CD4-positive, alpha-beta T cell (primary cell): Measurements from ENCODE around the gene FAM13C. TPM values are rescaled to one million over a fixed set of nuclear protein-coding genes. Genes with fewer than 3 reads are reported as not detected.

Experiments
- ATAC-seq: fragments of 200-7000 bp; cut with Tn5 transposase; one replicate; pipeline ENCODE4 v1.10.0; 2022; ENCODE audit warnings: mild to moderate bottlenecking; ENCODE audit not compliant: poor library complexity
- CTCF ChIA-PET: fragments of 350-600 bp; sonication (Branson Sonifier 250); formaldehyde crosslinking; loops from one replicate; lab custom pipeline; 2021; ENCODE audit warnings: antibody characterized with exemption, inconsistent platforms; lab: Charles Lee
- POLR2A ChIA-PET: fragments of 350-600 bp; sonication (Branson Sonifier 250); formaldehyde crosslinking; loops from one replicate; lab custom pipeline; 2021; ENCODE audit warnings: antibody characterized with exemption, inconsistent platforms; lab: Charles Lee
- DNase-seq, 14 experiments: peaks; one replicate each; pipeline ENCODE4 v3.0.0-alpha.2; 2013 to 2020; ENCODE audit warnings: mixed read lengths in 2 of 14
- H3K27ac ChIP-seq, 2 donors: one replicate each; pipeline versions ENCODE4 v1.5.1 to v1.7.0; 2013; ENCODE audit warnings: low read length in 2 of 2, low read depth in 1 of 2, mild to moderate bottlenecking in 1 of 2
- H3K27me3 ChIP-seq, 2 experiments: 1 replicate in 1 of 2; 2 replicates in 1 of 2; pipeline versions ENCODE4 v1.6.1 to v1.7.0; 2013; ENCODE audit warnings: low read length in 2 of 2, control low read depth in 1 of 2, mild to moderate bottlenecking in 1 of 2, moderate library complexity in 1 of 2; ENCODE audit not compliant: insufficient read depth in 2 of 2, control insufficient read depth in 1 of 2
- H3K36me3 ChIP-seq: one replicate; pipeline ENCODE4 v1.6.1; 2013; ENCODE audit warnings: low read length, control low read depth; ENCODE audit not compliant: insufficient read depth
- H3K4me1 ChIP-seq: one replicate; pipeline ENCODE4 v1.6.1; 2013; ENCODE audit warnings: low read length, control low read depth; ENCODE audit not compliant: insufficient read depth
- H3K4me3 ChIP-seq: one replicate; pipeline ENCODE4 v1.5.1; 2013; ENCODE audit warnings: mild to moderate bottlenecking, low read length, moderate library complexity
- H3K9me3 ChIP-seq, 2 experiments: 1 replicate in 1 of 2; 2 replicates in 1 of 2; pipeline versions ENCODE4 v1.6.1 to v1.7.0; 2013; ENCODE audit warnings: low read length in 2 of 2, mild to moderate bottlenecking in 2 of 2, control low read depth in 1 of 2, moderate library complexity in 1 of 2; ENCODE audit not compliant: control insufficient read depth in 1 of 2, insufficient read depth in 1 of 2
- H3K27ac Mint-ChIP-seq: one replicate; pipeline ENCODE4 v1.8.0; 2020; ENCODE audit warnings: mixed read lengths
- H3K27me3 Mint-ChIP-seq: one replicate; pipeline ENCODE4 v1.8.0; 2021; ENCODE audit warnings: mixed read lengths
- H3K36me3 Mint-ChIP-seq: one replicate; pipeline ENCODE4 v1.8.0; 2021; ENCODE audit warnings: low read depth, mixed read lengths
- H3K4me1 Mint-ChIP-seq: one replicate; pipeline ENCODE4 v1.8.0; 2021; ENCODE audit warnings: low read depth, mixed read lengths
- H3K4me3 Mint-ChIP-seq: one replicate; pipeline ENCODE4 v1.8.0; 2020; ENCODE audit warnings: mild to moderate bottlenecking, mixed read lengths
- H3K9me3 Mint-ChIP-seq: one replicate; pipeline ENCODE4 v1.8.0; 2020; ENCODE audit warnings: mixed read lengths
- intact Hi-C, 2 experiments: fragments of 100-400 bp; cut with DNase I in 1 of 2; cut with micrococcal nuclease in 1 of 2; formaldehyde crosslinking; loops; one replicate each; pipeline versions ENCODE4 v1.15.1 to v1.9.0; 2023 to 2025; cut with DNase I, micrococcal nuclease
- total RNA-seq, 174 experiments: library from RNA in 2 of 174; stranded (reverse) in 2 of 174; gene quantifications; one replicate each; pipeline ENCODE4 v1.2.3 and lab custom pipeline; 2021 to 2026
- TF ChIP-seq, protein P1 (sequence below): fragments of 200-600 bp; IDR thresholded peaks from one replicate; pipeline ENCODE4 v1.8.0; 2022; ENCODE audit warnings: antibody characterized with exemption, mild to moderate bottlenecking

The FAM13C gene
- total RNA-seq, 2 experiments from 2014 or later = not detected

GRCh38 chr10:59237775-59238174 is 124.6 kb downstream of the FAM13C start:
- H3K36me3 ChIP-seq = no peaks in the 10 kb centered on the region
- no peak for ATAC-seq
- Mint-ChIP-seq H3K4me3 (no peak overlapping the region), H3K9me3 (no peaks in the 10 kb centered on the region), H3K27ac (no peak overlapping the region), H3K4me1 (no peaks in the 10 kb centered on the region), H3K36me3 (no peaks in the 10 kb centered on the region), H3K27me3 (no peaks in the 10 kb centered on the region)
- H3K27ac ChIP-seq = no peak overlapping the region
- TF ChIP-seq, protein P1, sequence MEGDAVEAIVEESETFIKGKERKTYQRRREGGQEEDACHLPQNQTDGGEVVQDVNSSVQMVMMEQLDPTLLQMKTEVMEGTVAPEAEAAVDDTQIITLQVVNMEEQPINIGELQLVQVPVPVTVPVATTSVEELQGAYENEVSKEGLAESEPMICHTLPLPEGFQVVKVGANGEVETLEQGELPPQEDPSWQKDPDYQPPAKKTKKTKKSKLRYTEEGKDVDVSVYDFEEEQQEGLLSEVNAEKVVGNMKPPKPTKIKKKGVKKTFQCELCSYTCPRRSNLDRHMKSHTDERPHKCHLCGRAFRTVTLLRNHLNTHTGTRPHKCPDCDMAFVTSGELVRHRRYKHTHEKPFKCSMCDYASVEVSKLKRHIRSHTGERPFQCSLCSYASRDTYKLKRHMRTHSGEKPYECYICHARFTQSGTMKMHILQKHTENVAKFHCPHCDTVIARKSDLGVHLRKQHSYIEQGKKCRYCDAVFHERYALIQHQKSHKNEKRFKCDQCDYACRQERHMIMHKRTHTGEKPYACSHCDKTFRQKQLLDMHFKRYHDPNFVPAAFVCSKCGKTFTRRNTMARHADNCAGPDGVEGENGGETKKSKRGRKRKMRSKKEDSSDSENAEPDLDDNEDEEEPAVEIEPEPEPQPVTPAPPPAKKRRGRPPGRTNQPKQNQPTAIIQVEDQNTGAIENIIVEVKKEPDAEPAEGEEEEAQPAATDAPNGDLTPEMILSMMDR = no peak
- no peak overlapping the region for H3K4me3 ChIP-seq
- intact Hi-C loops = no loop called here
- ChIA-PET POLR2A (no interaction called here), CTCF (no interaction called here)
- H3K27me3 ChIP-seq = no peaks in the 10 kb centered on the region
- no peaks in the 10 kb centered on the region for H3K4me1 ChIP-seq
- no peaks in the 10 kb centered on the region for H3K9me3 ChIP-seq
- no peak for DNase-seq

DNA sequence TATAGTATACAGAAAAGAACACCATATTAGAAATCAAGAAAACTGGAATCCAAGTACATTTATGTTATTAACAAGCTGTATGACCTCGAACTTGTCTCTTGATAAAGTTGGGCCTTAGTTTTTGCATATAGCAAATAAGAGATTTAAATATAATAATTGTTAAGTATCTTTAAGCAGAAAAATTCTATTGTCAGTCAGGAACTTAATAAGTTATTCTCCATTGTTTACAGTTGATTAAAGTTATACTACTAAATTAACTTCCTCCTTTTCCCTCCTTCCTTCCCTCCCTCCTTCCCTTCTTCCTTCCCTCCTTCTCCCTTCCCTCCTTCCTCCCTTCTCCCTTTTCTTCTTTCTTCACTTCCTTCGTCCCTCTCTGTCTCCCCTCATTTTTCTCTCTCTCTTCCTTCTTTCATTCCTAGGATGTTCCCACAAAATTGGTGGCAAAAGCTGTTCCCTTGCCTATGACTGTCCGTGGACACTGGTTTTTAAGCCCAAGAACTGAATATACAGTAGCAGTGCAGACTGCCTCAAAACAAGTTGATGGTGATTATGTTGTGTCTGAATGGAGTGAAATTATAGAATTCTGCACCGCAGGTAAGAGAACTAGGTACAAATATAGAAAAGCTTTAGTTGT is 126.2 kb downstream of the FAM13C start:
- ATAC-seq = no peak
- Histone ChIP-seq H3K4me1 (no peaks in the 10 kb centered on the region), H3K36me3 (no peaks in the 10 kb centered on the region), H3K9me3 (no peaks in the 10 kb centered on the region), H3K27me3 (no peaks in the 10 kb centered on the region), H3K27ac (no peak overlapping the region), H3K4me3 (no peak overlapping the region)
- Mint-ChIP-seq H3K4me3 (no peak overlapping the region), H3K27ac (no peak overlapping the region), H3K36me3 (no peaks in the 10 kb centered on the region), H3K4me1 (no peaks in the 10 kb centered on the region), H3K9me3 (no peaks in the 10 kb centered on the region), H3K27me3 (no peaks in the 10 kb centered on the region)
- ChIA-PET CTCF (no interaction called here), POLR2A (no interaction called here)
- TF ChIP-seq, protein P1 = no peak
- DNase-seq = no peak
- intact Hi-C loops = no loop called here

- ATAC-seq = no peak
- H3K4me1 ChIP-seq = no peaks in the 10 kb centered on the region
- no peaks in the 10 kb centered on the region for H3K36me3 ChIP-seq
- Mint-ChIP-seq H3K27me3 (no peaks in the 10 kb centered on the region), H3K4me3 (no peak overlapping the region), H3K36me3 (no peaks in the 10 kb centered on the region), H3K4me1 (no peaks in the 10 kb centered on the region), H3K9me3 (no peaks in the 10 kb centered on the region), H3K27ac (no peak overlapping the region)
- POLR2A ChIA-PET = no interaction called here
- intact Hi-C loops = no loop called here
- no peak overlapping the region for H3K27ac ChIP-seq
- no peak overlapping the region for H3K4me3 ChIP-seq
- no peaks in the 10 kb centered on the region for H3K27me3 ChIP-seq
- CTCF ChIA-PET = no interaction called here
- TF ChIP-seq, protein P1 = no peak
- no peak for DNase-seq
- H3K9me3 ChIP-seq = no peaks in the 10 kb centered on the region
Observed at GRCh38 chr10:59234816-59235429, 127.4 kb downstream of the FAM13C start.
